Sigmoid colon (tissue), 7 donors: ENCODE results near the gene YJU2. TPM values are rescaled to one million over a fixed set of nuclear protein-coding genes. Genes with fewer than 3 reads are reported as not detected.

Source experiments
- DNase-seq: peaks from one replicate; pipeline ENCODE4 v3.0.0-alpha.2; 2019
- H3K27ac ChIP-seq, 4 donors: fragments of 200-600 bp; sonication (generic); one replicate each; pipeline ENCODE4 v1.5.1; 2016 to 2019; ENCODE audit warnings: mild to moderate bottlenecking in 1 of 4
- H3K27me3 ChIP-seq, 3 donors: fragments of 200-600 bp; sonication (generic); one replicate each; pipeline ENCODE4 v1.5.1; 2019; ENCODE audit warnings: mild to moderate bottlenecking in 1 of 3
- H3K36me3 ChIP-seq, 4 donors: fragments of 200-600 bp; sonication (generic); one replicate each; pipeline ENCODE4 v1.5.1; 2016 to 2019
- H3K4me1 ChIP-seq, 4 donors: fragments of 200-600 bp; sonication (generic); one replicate each; pipeline ENCODE4 v1.5.1; 2017 to 2019
- H3K4me3 ChIP-seq, 4 donors: fragments of 200-600 bp; sonication (generic); one replicate each; pipeline ENCODE4 v1.5.1; 2017 to 2019; ENCODE audit warnings: mild to moderate bottlenecking in 2 of 4, moderate library complexity in 1 of 4
- H3K9me3 ChIP-seq, 4 donors: fragments of 200-600 bp in 3 of 4; sonication (generic) in 3 of 4; one replicate each; pipeline versions ENCODE4 v1.5.1 to v1.6.1; 2013 to 2019
- CTCF ChIP-seq, 4 experiments: fragments of 450-650 bp in 3 of 4; fragments of 200-600 bp in 1 of 4; IDR thresholded peaks; one replicate each; pipeline ENCODE4 v1.5.1; 2016 to 2019; ENCODE audit warnings: antibody characterized with exemption in 4 of 4, mild to moderate bottlenecking in 3 of 4, moderate library complexity in 2 of 4
- EP300 ChIP-seq, 4 donors: sonication (generic); formaldehyde crosslinking; IDR thresholded peaks; one replicate each; pipeline ENCODE4 v1.6.1; 2017; ENCODE audit warnings: antibody characterized with exemption in 4 of 4
- POLR2A ChIP-seq, 2 donors: fragments of 450-650 bp; IDR thresholded peaks; one replicate each; pipeline ENCODE4 v1.6.1; 2016; ENCODE audit warnings: antibody characterized with exemption in 2 of 2, mild to moderate bottlenecking in 2 of 2, moderate library complexity in 2 of 2
- POLR2AphosphoS5 ChIP-seq, 4 donors: sonication (generic); formaldehyde crosslinking; IDR thresholded peaks; one replicate each; pipeline ENCODE4 v1.6.1; 2017; ENCODE audit warnings: antibody characterized with exemption in 4 of 4
- WGBS, 2 donors: extraction: QIAGEN DNeasy Blood & Tissue Kit; methylation state at CpG; one replicate each; pipeline ENCODE4 v1.1.7; 2013; 5-methylcytosine and 5-hydroxymethylcytosine counted together
- intact Hi-C: fragments of 100-400 bp; cut with DNase I; formaldehyde crosslinking; loops from one replicate; pipeline ENCODE4 v1.15.1; 2023
- polyA plus RNA-seq, 3 donors: library from polyadenylated mRNA; stranded (reverse); fragments of 200-250 nt; gene quantifications; one replicate each; pipeline ENCODE4 v1.2.3, GENCODE V29; 2013
- total RNA-seq, 4 donors: library from RNA; depleted of rRNA; stranded (reverse); fragments of >200 nt; gene quantifications; one replicate each; pipeline ENCODE4 v1.1.0, GENCODE V29; 2016
- donor health status: healthy with polysubstance abuse.
- donor health status: Bipolar disorder and iron deficiency.
- donor health status: healthy.

The YJU2 gene
- total and polyA plus RNA-seq, 7 donors: 19.4 to 31.8 (median 21.5) TPM

DNA sequence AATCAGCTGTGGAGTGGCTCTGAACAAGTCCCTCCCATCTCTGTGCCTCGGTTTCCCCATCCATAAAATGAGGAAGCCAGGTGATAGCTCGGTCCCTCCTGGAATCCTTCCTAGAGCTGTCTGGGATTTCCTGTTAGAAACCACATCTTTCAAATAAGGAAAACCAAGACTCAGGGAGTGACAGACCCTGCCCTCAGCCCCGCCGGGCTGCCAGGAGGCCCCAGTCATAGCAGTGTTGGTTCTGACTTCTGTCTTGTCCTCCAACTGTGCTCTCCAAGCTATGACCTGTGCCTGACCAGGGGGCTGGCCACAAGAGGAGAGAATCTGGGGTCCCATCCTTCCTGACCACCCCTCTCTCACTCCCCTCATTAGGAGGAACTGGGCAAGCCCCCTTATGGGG, 31.1 kb downstream of the YJU2 start:
- no peak for DNase-seq
- Histone ChIP-seq H3K27me3 (peaks cover 23 to 54% (median 47%) of the 10 kb centered on the region in 3 donors), H3K36me3 (no peaks in the 10 kb centered on the region), H3K9me3 (no peaks in the 10 kb centered on the region), H3K27ac (no peak overlapping the region), H3K4me3 (no peak overlapping the region), H3K4me1 (peaks cover 0 to 17% (median 14%) of the 10 kb centered on the region in 4 donors)
- WGBS, 2 donors: 16 to 20% methylated on average over 4 of the region's 4 CpGs
- no peak for TF ChIP-seq EP300 (IDR thresholded peaks at IDR 0.05)
- no peak for TF ChIP-seq POLR2AphosphoS5 (IDR thresholded peaks at IDR 0.05)
- TF ChIP-seq POLR2A (IDR thresholded peaks at IDR 0.05): no peak
- TF ChIP-seq CTCF (IDR thresholded peaks at IDR 0.05): no peak
- intact Hi-C loops: no loop called here

- Histone ChIP-seq H3K4me1 (peaks cover 0 to 17% (median 14%) of the 10 kb centered on the region in 4 donors), H3K36me3 (no peaks in the 10 kb centered on the region), H3K4me3 (peak within 1 kb of the TSS in 2 of 4 donors; percentile 24 to 26), H3K27ac (no peak within 1 kb of the TSS), H3K9me3 (no peaks in the 10 kb centered on the region), H3K27me3 (peaks cover 23 to 57% (median 47%) of the 10 kb centered on the region in 3 donors)
- intact Hi-C loops: no loop called here
- TF ChIP-seq POLR2AphosphoS5 (IDR thresholded peaks at IDR 0.05) (no peak), EP300 (IDR thresholded peaks at IDR 0.05) (no peak), CTCF (IDR thresholded peaks at IDR 0.05) (no peak), POLR2A (IDR thresholded peaks at IDR 0.05) (no peak)
- 3 to 5% methylated on average over 41 to 44 of the region's 44 CpGs for WGBS, 2 donors
- DNase-seq: no peak
Observed at GRCh38 chr19:4278419-4279266, 31.8 kb downstream of the YJU2 start, which contains the start of gene SHD. Gene SHD (plus strand): TSS chr19:4279266. CDS start chr19:4280064, 798 bp downstream.

DNA sequence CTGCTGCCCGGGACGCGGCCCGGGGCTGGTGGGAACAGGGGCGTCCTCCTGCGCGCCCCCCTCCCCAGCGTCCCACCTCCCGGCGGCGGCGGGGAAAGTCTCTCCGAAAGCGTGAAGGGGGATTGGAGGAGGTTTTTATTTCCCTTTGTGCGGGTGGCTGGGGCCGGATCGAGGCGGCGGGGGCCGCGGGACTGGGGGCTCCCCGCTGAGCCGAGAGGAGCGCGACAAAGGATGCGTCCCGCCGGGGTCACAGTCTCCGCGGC, 32.3 kb downstream of the YJU2 start:
- no peaks in the 10 kb centered on the region for H3K36me3 ChIP-seq
- DNase-seq: no peak
- intact Hi-C loops: no loop called here
- no peaks in the 10 kb centered on the region for H3K9me3 ChIP-seq
- no peak for TF ChIP-seq POLR2AphosphoS5 (IDR thresholded peaks at IDR 0.05)
- TF ChIP-seq CTCF (IDR thresholded peaks at IDR 0.05): no peak
- no peak for TF ChIP-seq POLR2A (IDR thresholded peaks at IDR 0.05)
- TF ChIP-seq EP300 (IDR thresholded peaks at IDR 0.05): no peak
- H3K4me1 ChIP-seq: peaks cover 0 to 17% (median 14%) of the 10 kb centered on the region in 4 donors
- WGBS, 2 donors: 1% methylated on average over 30 of the region's 30 CpGs
- no peak overlapping the region for H3K27ac ChIP-seq
- H3K4me3 ChIP-seq: peak overlapping the region in 2 of 4 donors; percentile 24 to 26
- H3K27me3 ChIP-seq: peaks cover 23 to 61% (median 47%) of the 10 kb centered on the region in 3 donors

- peak overlapping the region in 2 of 4 donors; percentile 24 to 26 for H3K4me3 ChIP-seq
- no peak overlapping the region for H3K27ac ChIP-seq
- intact Hi-C loops: no loop called here
- no peaks in the 10 kb centered on the region for H3K9me3 ChIP-seq
- DNase-seq: no peak
- 5% methylated on average over 71 of the region's 71 CpGs for WGBS, 2 donors
- TF ChIP-seq CTCF (IDR thresholded peaks at IDR 0.05): no peak
- no peaks in the 10 kb centered on the region for H3K36me3 ChIP-seq
- H3K27me3 ChIP-seq: peaks cover 23 to 66% (median 53%) of the 10 kb centered on the region in 3 donors
- H3K4me1 ChIP-seq: peaks cover 0 to 17% (median 14%) of the 10 kb centered on the region in 4 donors
Observed at GRCh38 chr19:4279530-4280422, 32.9 kb downstream of the YJU2 start.
